Stomach (tissue), 9 donors: ENCODE results near the gene FAM151A. TPM values are rescaled to one million over a fixed set of nuclear protein-coding genes. Genes with fewer than 3 reads are reported as not detected.

ENCODE experiments used
- DNase-seq, 2 donors: peaks; one replicate each; pipeline versions ENCODE4 v3.0.0 to v3.0.0-alpha.2; 2013 to 2019
- H3K27ac ChIP-seq, 5 donors: fragments of 200-600 bp in 4 of 5; sonication (generic) in 4 of 5; one replicate each; pipeline ENCODE4 v1.5.1; 2013 to 2019; ENCODE audit warnings: mild to moderate bottlenecking in 1 of 5, moderate library complexity in 1 of 5
- H3K27me3 ChIP-seq, 3 donors: fragments of 200-600 bp; sonication (generic); one replicate each; pipeline ENCODE4 v1.5.1; 2017 to 2019; ENCODE audit warnings: mixed run types in 1 of 3
- H3K36me3 ChIP-seq, 4 donors: fragments of 200-600 bp; sonication (generic); 1 replicate in 3 of 4; 2 replicates in 1 of 4; pipeline ENCODE4 v1.5.1; 2016 to 2019
- H3K4me1 ChIP-seq, 4 donors: fragments of 200-600 bp; sonication (generic); one replicate each; pipeline ENCODE4 v1.5.1; 2016 to 2019
- H3K4me3 ChIP-seq, 4 donors: fragments of 200-600 bp; sonication (generic) in 3 of 4; one replicate each; pipeline ENCODE4 v1.5.1; 2016 to 2019; ENCODE audit warnings: mild to moderate bottlenecking in 1 of 4
- H3K9me3 ChIP-seq, 4 donors: fragments of 200-600 bp; sonication (generic); one replicate each; pipeline ENCODE4 v1.5.1; 2016 to 2019
- CTCF ChIP-seq, 7 experiments: fragments of 450-650 bp in 4 of 7; fragments of 200-600 bp in 3 of 7; sonication (generic) in 3 of 7; IDR thresholded peaks; one replicate each; pipeline ENCODE4 v1.5.1; 2016 to 2019; ENCODE audit warnings: antibody characterized with exemption in 7 of 7, control low read depth in 2 of 7, mild to moderate bottlenecking in 1 of 7
- EP300 ChIP-seq: sonication (generic); formaldehyde crosslinking; IDR thresholded peaks from one replicate; pipeline ENCODE4 v1.6.1; 2017; ENCODE audit warnings: antibody characterized with exemption
- POLR2A ChIP-seq, 4 donors: fragments of 450-650 bp; IDR thresholded peaks; one replicate each; pipeline ENCODE4 v1.6.1; 2016; ENCODE audit warnings: antibody characterized with exemption in 4 of 4, control low read depth in 2 of 4, mild to moderate bottlenecking in 1 of 4, moderate library complexity in 1 of 4
- POLR2AphosphoS5 ChIP-seq, 3 donors: sonication (generic); formaldehyde crosslinking; IDR thresholded peaks; one replicate each; pipeline ENCODE4 v1.6.1; 2016; ENCODE audit warnings: antibody characterized with exemption in 3 of 3
- WGBS, 5 donors: extraction: QIAGEN DNeasy Blood & Tissue Kit in 3 of 5; methylation state at CpG; one replicate each; pipeline versions ENCODE4 v1.1.5 to v1.1.7; 2013 to 2018; 5-methylcytosine and 5-hydroxymethylcytosine counted together
- intact Hi-C: fragments of 100-400 bp; cut with DNase I; formaldehyde crosslinking; loops from one replicate; pipeline ENCODE4 v1.15.1; 2023; ENCODE audit warnings: low total_unique reads
- polyA plus RNA-seq, 3 donors: library from polyadenylated mRNA; stranded (reverse); fragments of 200-250 nt; gene quantifications; one replicate each; pipeline ENCODE4 v1.2.3, GENCODE V29; 2013
- total RNA-seq, 5 donors: library from RNA; depleted of rRNA; stranded (reverse); fragments of >200 nt; gene quantifications; one replicate each; pipeline versions ENCODE4 v1.1.0 to v1.2.3, GENCODE V29; 2014 to 2016
- donor health status: healthy with polysubstance abuse.
- donor health status: Bipolar disorder and iron deficiency.
- donor health status: healthy.

The FAM151A gene
- total and polyA plus RNA-seq, 8 donors = 0.15 to 0.73 (median 0.25) TPM; not detected in 5

GRCh38 chr1:54658164-54658913, 35.0 kb upstream of the FAM151A start:
- Histone ChIP-seq H3K4me1 (no peaks in the 10 kb centered on the region), H3K9me3 (peaks cover 0 to 9% (median 4%) of the 10 kb centered on the region in 4 donors), H3K27ac (no peak overlapping the region), H3K27me3 (no peaks in the 10 kb centered on the region), H3K4me3 (no peak overlapping the region), H3K36me3 (peaks cover 0 to 18% (median 0%) of the 10 kb centered on the region in 4 donors)
- DNase-seq = no peak
- intact Hi-C loops = no loop called here
- 91 to 95% (median 92%) methylated on average over 2 of the region's 2 CpGs for WGBS, 5 donors
- TF ChIP-seq EP300 (no peak), POLR2AphosphoS5 (IDR thresholded peaks at IDR 0.05) (no peak), CTCF (IDR thresholded peaks at IDR 0.05) (no peak), POLR2A (IDR thresholded peaks at IDR 0.05) (no peak)

- Histone ChIP-seq H3K4me1 (peaks cover 0 to 14% (median 6%) of the 10 kb centered on the region in 4 donors), H3K4me3 (no peak overlapping the region), H3K27ac (no peak overlapping the region)
Measured at GRCh38 chr1:54653036-54653435, 29.7 kb upstream of the FAM151A start.

GRCh38 chr1:54652168-54652567, 28.8 kb upstream of the FAM151A start:
- Histone ChIP-seq H3K27ac (no peak overlapping the region), H3K4me3 (no peak overlapping the region), H3K9me3 (no peaks in the 10 kb centered on the region), H3K27me3 (no peaks in the 10 kb centered on the region), H3K4me1 (peaks cover 0 to 14% (median 6%) of the 10 kb centered on the region in 4 donors), H3K36me3 (no peaks in the 10 kb centered on the region)
- TF ChIP-seq CTCF (IDR thresholded peaks at IDR 0.05) = no peak
- no peak for TF ChIP-seq POLR2A (IDR thresholded peaks at IDR 0.05)
- TF ChIP-seq EP300 = no peak
- TF ChIP-seq POLR2AphosphoS5 (IDR thresholded peaks at IDR 0.05) = no peak
- intact Hi-C loops = no loop called here
- DNase-seq = no peak

More at GRCh38 chr1:54653036-54653435, 29.7 kb upstream of the FAM151A start:
- no peaks in the 10 kb centered on the region for H3K27me3 ChIP-seq
- 83 to 95% (median 89%) methylated on average over 2 to 4 of the region's 4 CpGs for WGBS, 5 donors
- peaks cover 0 to 2% (median under 1%) of the 10 kb centered on the region in 4 donors for H3K9me3 ChIP-seq
- intact Hi-C loops = no loop called here
- peaks cover 0 to 6% (median 0%) of the 10 kb centered on the region in 4 donors for H3K36me3 ChIP-seq
- TF ChIP-seq POLR2AphosphoS5 (IDR thresholded peaks at IDR 0.05) (no peak), CTCF (IDR thresholded peaks at IDR 0.05) (no peak), POLR2A (IDR thresholded peaks at IDR 0.05) (no peak), EP300 (no peak)
- no peak for DNase-seq

- no peak for DNase-seq
- TF ChIP-seq POLR2AphosphoS5 (IDR thresholded peaks at IDR 0.05) (no peak), EP300 (no peak), CTCF (IDR thresholded peaks at IDR 0.05) (no peak), POLR2A (IDR thresholded peaks at IDR 0.05) (no peak)
- Histone ChIP-seq H3K9me3 (no peaks in the 10 kb centered on the region), H3K27ac (no peak overlapping the region), H3K4me3 (no peak overlapping the region), H3K36me3 (no peaks in the 10 kb centered on the region), H3K27me3 (no peaks in the 10 kb centered on the region), H3K4me1 (peaks cover 0 to 18% (median 6%) of the 10 kb centered on the region in 4 donors)
- intact Hi-C loops = no loop called here
- 55 to 87% (median 72%) methylated on average over 3 of the region's 3 CpGs for WGBS, 5 donors
Measured at GRCh38 chr1:54651608-54652007, 28.3 kb upstream of the FAM151A start.
